BLaER1 treated with 17β-estradiol and CSF1 and Interleukin-3, amounts not matched to agents 10 nM and 100 nM (cell line): ENCODE results near the gene SPTLC2.
A peak's percentile ranks its signal among the peaks of the same experiment; 100 is the strongest.
"Not testable (repeated sequence)": the region's sequence is repeated elsewhere in the genome, so short reads cannot be mapped to it uniquely, and the experiment has no call there.

Source experiments
- H3K27ac ChIP-seq, 11 experiments: shearing (Covaris generic); formaldehyde crosslinking; 2 replicates each; pipeline ENCODE4 v1.8.1; 2022
- H3K27me3 ChIP-seq, 11 experiments: shearing (Covaris generic); formaldehyde crosslinking; 2 replicates each; pipeline ENCODE4 v1.8.1; 2022
- H3K36me3 ChIP-seq, 11 experiments: shearing (Covaris generic); formaldehyde crosslinking; 2 replicates each; pipeline ENCODE4 v1.8.1; 2022
- H3K4me1 ChIP-seq, 10 experiments: shearing (Covaris generic); formaldehyde crosslinking; 2 replicates each; pipeline ENCODE4 v1.8.1; 2022
- H3K4me2 ChIP-seq, 11 experiments: shearing (Covaris generic); formaldehyde crosslinking; 2 replicates each; pipeline ENCODE4 v1.8.1; 2022
- H3K4me3 ChIP-seq, 10 experiments: shearing (Covaris generic); formaldehyde crosslinking; 2 replicates each; pipeline ENCODE4 v1.8.1; 2022
- H3K9ac ChIP-seq, 11 experiments: shearing (Covaris generic); formaldehyde crosslinking; 2 replicates each; pipeline ENCODE4 v1.8.1; 2022
- H3K9me3 ChIP-seq, 11 experiments: shearing (Covaris generic); formaldehyde crosslinking; replicated peaks in 1 of 11; 2 replicates each; pipeline ENCODE4 v1.8.1; 2022
- H4K20me1 ChIP-seq, 11 experiments: shearing (Covaris generic); formaldehyde crosslinking; 2 replicates each; pipeline ENCODE4 v1.8.1; 2022
- Cebpa-rat ChIP-seq, 11 experiments: shearing (Covaris generic); IDR thresholded peaks; 2 replicates each; pipeline ENCODE4 v1.8.1; 2022

SPTLC2 gene

DNA sequence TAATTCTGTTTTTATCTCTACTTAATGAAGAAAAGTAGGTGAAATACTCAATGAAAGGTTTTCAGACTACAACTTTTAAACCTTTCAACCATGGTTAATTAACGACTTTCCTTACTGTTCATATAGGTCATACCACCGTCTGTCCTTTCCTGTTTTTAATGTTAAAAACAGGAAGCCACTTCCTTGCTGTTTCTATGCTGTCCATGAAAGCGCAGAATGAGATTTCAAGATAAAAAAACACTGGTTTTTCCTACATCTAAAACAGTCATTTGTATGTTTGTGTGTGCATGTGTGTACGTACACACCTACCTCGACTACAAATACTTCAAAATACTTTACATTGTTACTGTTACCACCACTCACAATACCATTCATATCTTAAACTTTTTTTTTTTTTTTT, 27.3 kb downstream of the SPTLC2 start:
- Histone ChIP-seq H3K9me3 (no peaks in the 10 kb centered on the region), H3K4me2 (peak overlapping the region; percentile 43 to 93 (median 60)), H3K9ac (peak overlapping the region in 2 of 11 experiments; percentile 14 to 35; a peak in 3 of 22 replicates), H3K4me1 (peaks cover 34 to 61% (median 58%) of the 10 kb centered on the region in 10 experiments), H4K20me1 (peaks cover 0 to 93% (median 6%) of the 10 kb centered on the region in 11 experiments; a peak in 12 of 22 replicates), H3K27me3 (no peaks in the 10 kb centered on the region), H3K4me3 (no peak overlapping the region), H3K36me3 (peaks cover 0 to 36% (median 8%) of the 10 kb centered on the region in 11 experiments; a peak in 14 of 22 replicates), H3K27ac (peak overlapping the region in 6 of 11 experiments; percentile 9 to 61 (median 32); a peak in 6 of 22 replicates)
- no peak for TF ChIP-seq Cebpa-rat (IDR thresholded peaks at IDR 0.05)

DNA sequence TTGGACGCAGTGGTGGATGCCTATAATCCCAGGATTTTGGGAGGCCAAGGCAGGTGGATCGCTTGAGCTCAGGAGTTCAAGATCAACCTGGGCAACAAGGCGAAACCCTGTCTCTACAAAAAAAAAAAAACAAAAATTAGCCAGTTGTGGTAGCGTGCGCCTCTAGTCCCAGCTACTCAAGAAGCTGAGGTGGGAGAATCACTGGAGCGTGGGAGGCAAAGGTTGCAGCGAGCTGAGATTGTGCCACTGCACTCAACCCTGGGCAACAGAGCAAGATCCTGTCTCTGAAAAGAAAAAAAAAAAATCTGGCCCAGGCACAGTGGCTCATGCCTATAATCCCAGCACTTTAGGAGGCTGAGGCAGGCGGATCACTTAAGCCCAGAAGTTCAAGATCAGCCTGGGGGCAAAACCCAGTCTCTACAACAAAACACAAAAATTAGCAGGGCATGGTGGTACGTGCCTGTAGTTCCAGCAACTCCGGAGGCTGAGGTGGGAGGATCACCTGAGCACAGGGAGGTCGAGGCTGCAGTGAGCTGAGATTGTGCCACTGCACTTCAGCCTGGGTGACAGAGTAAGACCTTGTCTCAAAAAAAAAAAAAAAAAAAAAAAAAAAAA, 27.9 kb downstream of the SPTLC2 start:
- not testable (repeated sequence) for H3K4me3 ChIP-seq, H3K27me3 ChIP-seq, H3K9me3 ChIP-seq
- Histone ChIP-seq H4K20me1 (peaks cover 0 to 94% (median 8%) of the 10 kb centered on the region in 11 experiments; a peak in 12 of 22 replicates), H3K4me1 (peaks cover 28 to 57% (median 53%) of the 10 kb centered on the region in 10 experiments), H3K36me3 (peaks cover 0 to 41% (median 8%) of the 10 kb centered on the region in 11 experiments; a peak in 14 of 22 replicates), H3K9ac (peak overlapping the region in 2 of 11 experiments; percentile 14 to 35; a peak in 2 of 22 replicates), H3K27ac (peak overlapping the region in 7 of 11 experiments; percentile 9 to 61 (median 32); a peak in 8 of 22 replicates), H3K4me2 (peak overlapping the region; percentile 43 to 93 (median 60))

DNA sequence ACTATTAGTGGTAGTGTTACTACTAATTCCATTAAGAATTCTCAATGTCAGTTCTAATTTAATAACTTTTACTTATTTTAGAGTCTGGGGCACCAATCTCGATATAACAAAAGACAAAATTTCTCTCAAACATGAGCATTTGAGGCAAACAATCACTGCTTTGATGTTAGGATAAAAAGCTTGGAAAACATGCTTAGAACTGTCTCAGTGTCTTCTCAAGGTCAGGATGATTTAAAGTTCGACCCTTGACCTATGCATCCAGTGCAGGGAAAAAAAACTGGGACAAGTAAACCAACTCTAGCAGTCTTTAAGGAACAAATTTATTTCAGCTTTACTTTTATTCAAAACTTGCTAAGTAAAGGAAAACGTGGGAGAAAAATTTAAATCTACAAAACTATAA, 31.1 kb downstream of the SPTLC2 start:
- no peaks in the 10 kb centered on the region for H3K27me3 ChIP-seq
- no peak overlapping the region for H3K9ac ChIP-seq
- H3K36me3 ChIP-seq: peaks cover 0 to 45% (median 8%) of the 10 kb centered on the region in 11 experiments; a peak in 10 of 22 replicates
- H3K4me2 ChIP-seq: no peak overlapping the region
- H3K4me3 ChIP-seq: no peak overlapping the region
- H4K20me1 ChIP-seq: peaks cover 3 to 98% (median 17%) of the 10 kb centered on the region in 11 experiments; a peak in 14 of 22 replicates
- H3K9me3 ChIP-seq: no peaks in the 10 kb centered on the region
- no peak for TF ChIP-seq Cebpa-rat (IDR thresholded peaks at IDR 0.05)
- peaks cover 32 to 55% (median 40%) of the 10 kb centered on the region in 10 experiments for H3K4me1 ChIP-seq
- no peak overlapping the region for H3K27ac ChIP-seq

DNA sequence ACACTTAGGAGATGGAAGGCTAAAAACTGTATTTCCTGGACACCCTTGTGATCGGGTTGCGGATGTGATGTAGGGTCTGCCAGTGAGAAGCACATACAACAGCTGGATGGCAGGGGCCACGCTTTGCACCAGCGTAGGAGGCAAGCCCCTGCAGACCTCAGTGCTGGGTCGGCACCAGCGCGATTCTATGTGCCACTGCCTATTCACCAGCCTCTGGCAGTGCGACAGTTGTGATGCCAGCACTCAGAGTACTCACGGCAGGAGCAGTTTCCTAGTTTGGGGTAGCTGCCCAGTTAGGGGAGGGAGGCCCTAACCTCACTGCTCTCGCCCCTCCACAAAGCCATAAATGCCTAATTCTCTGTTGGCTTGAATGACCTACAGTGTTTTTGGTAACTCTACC, 31.6 kb downstream of the SPTLC2 start:
- Histone ChIP-seq H3K36me3 (peaks cover 0 to 44% (median 5%) of the 10 kb centered on the region in 11 experiments; a peak in 8 of 22 replicates), H3K4me3 (no peak overlapping the region), H3K4me2 (0 out of 22 replicates have a peak overlapping the region, but pooled peaks of 1 of the 11 experiments have one; percentile 7), H3K27me3 (no peaks in the 10 kb centered on the region), H3K27ac (no peak overlapping the region), H4K20me1 (peaks cover 3 to 98% (median 17%) of the 10 kb centered on the region in 11 experiments; a peak in 14 of 22 replicates), H3K9ac (no peak overlapping the region), H3K9me3 (no peaks in the 10 kb centered on the region), H3K4me1 (peaks cover 32 to 49% (median 38%) of the 10 kb centered on the region in 10 experiments)
- TF ChIP-seq Cebpa-rat (IDR thresholded peaks at IDR 0.05): no peak

DNA sequence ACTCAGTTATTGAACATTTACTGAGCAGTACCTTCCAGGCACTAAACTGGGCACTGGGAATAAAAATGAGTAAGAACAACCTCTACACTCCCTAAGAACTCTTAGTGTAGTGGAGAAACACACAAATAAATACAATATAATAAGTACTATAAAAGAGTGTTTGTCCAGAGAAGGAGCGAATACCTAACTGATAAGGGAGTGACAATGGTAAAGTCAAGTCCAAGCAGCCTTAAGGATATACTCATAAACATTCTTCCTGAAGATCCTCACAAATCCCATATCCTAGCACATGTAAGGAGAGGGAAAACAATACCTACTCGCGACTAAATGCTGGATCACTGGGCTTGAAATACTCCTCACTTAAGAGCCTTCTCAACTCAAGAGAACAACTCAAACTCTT, 32.8 kb downstream of the SPTLC2 start:
- Histone ChIP-seq H3K9ac (no peak overlapping the region), H3K27ac (no peak overlapping the region), H4K20me1 (peaks cover 3 to 100% (median 17%) of the 10 kb centered on the region in 11 experiments; a peak in 14 of 22 replicates), H3K36me3 (peaks cover 0 to 56% (median 8%) of the 10 kb centered on the region in 11 experiments; a peak in 14 of 22 replicates), H3K4me2 (no peak overlapping the region), H3K4me1 (peaks cover 21 to 38% (median 26%) of the 10 kb centered on the region in 10 experiments), H3K9me3 (no peaks in the 10 kb centered on the region), H3K4me3 (no peak overlapping the region), H3K27me3 (no peaks in the 10 kb centered on the region)
- no peak for TF ChIP-seq Cebpa-rat (IDR thresholded peaks at IDR 0.05)

DNA sequence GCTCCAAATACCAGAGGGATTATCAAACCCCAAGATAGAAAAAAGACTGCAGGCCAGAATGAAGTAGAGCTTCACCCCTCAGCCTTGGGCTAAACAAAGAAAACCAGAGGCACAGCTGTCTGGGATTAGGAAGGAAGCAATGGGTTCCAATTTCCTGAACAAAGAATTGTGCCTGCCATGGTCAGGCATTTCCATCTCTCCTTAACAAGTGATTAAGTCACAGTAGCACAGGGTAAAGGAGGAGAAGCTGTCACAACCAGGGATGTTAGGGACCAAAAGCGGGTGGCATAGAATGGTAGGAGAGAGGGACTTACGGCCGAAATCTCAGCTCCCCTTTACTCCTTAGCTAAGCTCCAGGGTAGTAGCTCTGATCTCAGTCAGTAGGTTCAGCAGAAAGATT, 33.9 kb downstream of the SPTLC2 start:
- no peak for TF ChIP-seq Cebpa-rat (IDR thresholded peaks at IDR 0.05)
- no peak overlapping the region for H3K9ac ChIP-seq
- peaks cover 15 to 29% (median 18%) of the 10 kb centered on the region in 10 experiments for H3K4me1 ChIP-seq
- H3K9me3 ChIP-seq: no peaks in the 10 kb centered on the region
- no peak overlapping the region for H3K27ac ChIP-seq
- peak overlapping the region; percentile 2 to 52 (median 41); a peak in 16 of 22 replicates for H3K4me2 ChIP-seq
- no peak overlapping the region for H3K4me3 ChIP-seq
- H3K27me3 ChIP-seq: no peaks in the 10 kb centered on the region
- H4K20me1 ChIP-seq: peaks cover 3 to 100% (median 17%) of the 10 kb centered on the region in 11 experiments; a peak in 14 of 22 replicates
- peaks cover 0 to 61% (median 19%) of the 10 kb centered on the region in 11 experiments; a peak in 19 of 22 replicates for H3K36me3 ChIP-seq

DNA sequence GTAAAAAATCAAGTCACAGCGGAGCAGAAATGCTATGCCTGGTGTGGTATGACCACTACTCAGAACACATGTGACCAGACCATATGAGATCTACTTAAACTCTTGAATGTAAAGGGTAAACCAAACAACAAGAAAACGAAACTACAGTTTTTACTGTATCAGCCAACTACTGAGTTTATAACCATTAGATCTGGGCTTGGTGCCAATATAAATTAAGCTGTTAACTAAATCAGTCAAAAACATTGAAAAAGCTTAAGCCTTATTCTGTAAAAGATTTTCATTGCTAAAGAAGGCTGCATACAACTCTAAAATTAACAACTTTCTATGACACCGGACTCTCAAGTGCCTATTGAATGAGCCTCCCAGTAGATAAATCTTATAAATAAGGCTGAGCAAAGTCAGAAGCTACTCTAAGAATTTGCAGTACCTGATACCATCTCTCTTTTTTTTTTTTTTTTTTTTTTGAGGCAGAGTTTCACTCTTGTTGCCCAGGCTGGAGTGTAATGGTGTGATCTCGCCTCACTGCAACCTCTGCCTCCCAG, 35.4 kb downstream of the SPTLC2 start:
- TF ChIP-seq Cebpa-rat (IDR thresholded peaks at IDR 0.05): no peak
- Histone ChIP-seq H3K36me3 (peaks cover 7 to 61% (median 26%) of the 10 kb centered on the region in 11 experiments; a peak in 21 of 22 replicates), H3K27ac (no peak overlapping the region), H3K4me1 (peaks cover 15 to 29% (median 18%) of the 10 kb centered on the region in 10 experiments), H3K9ac (no peak overlapping the region), H3K9me3 (no peaks in the 10 kb centered on the region), H3K4me3 (no peak overlapping the region), H3K4me2 (peak overlapping the region; percentile 0 to 61 (median 24); a peak in 13 of 22 replicates), H3K27me3 (no peaks in the 10 kb centered on the region), H4K20me1 (peaks cover 3 to 99% (median 17%) of the 10 kb centered on the region in 11 experiments; a peak in 15 of 22 replicates)

DNA sequence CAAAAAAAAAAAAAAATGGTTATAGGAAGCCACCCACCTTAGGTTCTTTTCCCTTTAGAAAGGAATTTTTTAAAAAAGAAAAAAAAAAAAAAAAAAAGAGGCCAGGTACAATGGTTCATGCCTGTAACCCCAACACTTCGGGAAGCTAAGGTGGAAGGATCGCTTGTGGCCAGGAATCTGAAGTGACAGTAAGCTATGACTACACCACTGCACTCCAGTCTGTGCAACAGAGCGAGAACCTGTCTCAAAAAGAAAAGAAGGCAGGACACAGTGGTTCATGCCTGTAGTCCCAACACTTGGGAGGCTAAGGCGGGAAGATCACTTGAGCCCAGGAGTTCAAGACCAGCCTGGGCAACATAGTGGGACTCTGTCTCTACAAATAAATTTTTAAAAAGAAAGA, 36.0 kb downstream of the SPTLC2 start:
- no peaks in the 10 kb centered on the region for H3K27me3 ChIP-seq
- peak overlapping the region in 10 of 11 experiments; percentile 0 to 61 (median 26); a peak in 8 of 22 replicates for H3K4me2 ChIP-seq
- H3K27ac ChIP-seq: no peak overlapping the region
- H3K4me3 ChIP-seq: no peak overlapping the region
- peaks cover 15 to 29% (median 18%) of the 10 kb centered on the region in 10 experiments for H3K4me1 ChIP-seq
- no peak overlapping the region for H3K9ac ChIP-seq
- TF ChIP-seq Cebpa-rat (IDR thresholded peaks at IDR 0.05): no peak
- no peaks in the 10 kb centered on the region for H3K9me3 ChIP-seq
- peaks cover 3 to 99% (median 17%) of the 10 kb centered on the region in 11 experiments; a peak in 15 of 22 replicates for H4K20me1 ChIP-seq
- H3K36me3 ChIP-seq: peaks cover 13 to 64% (median 31%) of the 10 kb centered on the region in 11 experiments

DNA sequence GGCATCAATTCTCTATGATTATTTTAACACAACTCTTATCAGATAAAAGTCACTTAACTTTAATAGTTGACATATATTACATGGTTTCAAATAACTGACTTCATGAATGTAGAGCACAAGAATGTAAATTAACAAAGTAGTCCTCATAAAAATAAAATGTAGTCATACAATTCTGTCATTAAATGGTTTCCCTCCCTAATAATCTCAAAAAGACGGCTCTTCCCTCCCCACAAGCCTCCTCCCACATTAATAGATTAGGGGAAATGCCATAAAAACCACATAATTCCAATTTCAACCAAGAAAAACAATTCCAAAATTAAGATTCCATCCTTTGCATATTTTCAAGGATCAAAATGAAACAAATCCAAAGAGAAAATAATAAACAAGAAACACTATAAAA, 36.7 kb downstream of the SPTLC2 start:
- Histone ChIP-seq H3K4me2 (no peak overlapping the region), H3K4me3 (no peak overlapping the region), H3K27ac (no peak overlapping the region), H3K27me3 (no peaks in the 10 kb centered on the region), H3K4me1 (peaks cover 15 to 29% (median 18%) of the 10 kb centered on the region in 10 experiments), H3K9me3 (no peaks in the 10 kb centered on the region), H3K9ac (no peak overlapping the region), H3K36me3 (peaks cover 16 to 71% (median 38%) of the 10 kb centered on the region in 11 experiments), H4K20me1 (peaks cover 3 to 99% (median 17%) of the 10 kb centered on the region in 11 experiments; a peak in 15 of 22 replicates)
- TF ChIP-seq Cebpa-rat (IDR thresholded peaks at IDR 0.05): no peak
